ENCODE results near the gene THBD.

- no peak for TF ChIP-seq CTCF (IDR thresholded peaks at IDR 0.05)
- TF ChIP-seq POLR2A (IDR thresholded peaks at IDR 0.05), result no peak
- no peak for TF ChIP-seq POLR2AphosphoS5 (IDR thresholded peaks at IDR 0.05)
These were observed 45.5 kb downstream of the THBD start for GRCh38 chr20:23003881-23004460.

Data from prostate gland (tissue), 2 donors.